Esophagus muscularis mucosa (tissue), 4 donors: Measurements from ENCODE around the gene RPRD1A.

Experiments
- EP300 ChIP-seq: sonication (generic); formaldehyde crosslinking; IDR thresholded peaks from one replicate; pipeline ENCODE4 v1.6.1; 2017; ENCODE audit warnings: antibody characterized with exemption
- POLR2A ChIP-seq: fragments of 450-650 bp; IDR thresholded peaks from one replicate; pipeline ENCODE4 v1.6.1; 2017; ENCODE audit warnings: antibody characterized with exemption, moderate library complexity, mild to moderate bottlenecking, low read depth
- TF ChIP-seq, protein P1 (sequence below), 3 experiments: fragments of 200-600 bp in 2 of 3; fragments of 450-650 bp in 1 of 3; sonication (generic) in 2 of 3; IDR thresholded peaks; one replicate each; pipeline ENCODE4 v1.5.1; 2017 to 2019; ENCODE audit warnings: antibody characterized with exemption in 3 of 3, mild to moderate bottlenecking in 2 of 3, moderate library complexity in 1 of 3

DNA sequence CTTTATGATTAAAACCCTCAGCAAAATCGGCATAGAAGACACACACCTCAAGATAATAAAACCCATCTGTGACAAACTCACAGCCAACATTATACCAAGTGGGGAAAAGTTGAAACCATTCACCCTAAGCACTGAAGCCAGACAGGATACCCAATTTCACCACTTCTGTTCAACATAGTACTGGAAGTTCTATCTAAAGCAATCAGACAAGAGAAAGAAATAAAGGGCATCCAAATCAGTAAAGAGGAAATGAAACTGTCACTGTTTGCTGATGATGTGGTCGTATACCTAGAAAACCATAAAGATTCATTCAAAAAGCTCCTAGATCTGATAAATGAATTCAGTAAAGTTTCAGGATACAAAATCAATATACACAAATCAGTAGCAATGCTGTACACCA lies 16.4 kb upstream of the RPRD1A start:
- TF ChIP-seq, protein P1, sequence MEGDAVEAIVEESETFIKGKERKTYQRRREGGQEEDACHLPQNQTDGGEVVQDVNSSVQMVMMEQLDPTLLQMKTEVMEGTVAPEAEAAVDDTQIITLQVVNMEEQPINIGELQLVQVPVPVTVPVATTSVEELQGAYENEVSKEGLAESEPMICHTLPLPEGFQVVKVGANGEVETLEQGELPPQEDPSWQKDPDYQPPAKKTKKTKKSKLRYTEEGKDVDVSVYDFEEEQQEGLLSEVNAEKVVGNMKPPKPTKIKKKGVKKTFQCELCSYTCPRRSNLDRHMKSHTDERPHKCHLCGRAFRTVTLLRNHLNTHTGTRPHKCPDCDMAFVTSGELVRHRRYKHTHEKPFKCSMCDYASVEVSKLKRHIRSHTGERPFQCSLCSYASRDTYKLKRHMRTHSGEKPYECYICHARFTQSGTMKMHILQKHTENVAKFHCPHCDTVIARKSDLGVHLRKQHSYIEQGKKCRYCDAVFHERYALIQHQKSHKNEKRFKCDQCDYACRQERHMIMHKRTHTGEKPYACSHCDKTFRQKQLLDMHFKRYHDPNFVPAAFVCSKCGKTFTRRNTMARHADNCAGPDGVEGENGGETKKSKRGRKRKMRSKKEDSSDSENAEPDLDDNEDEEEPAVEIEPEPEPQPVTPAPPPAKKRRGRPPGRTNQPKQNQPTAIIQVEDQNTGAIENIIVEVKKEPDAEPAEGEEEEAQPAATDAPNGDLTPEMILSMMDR (IDR thresholded peaks at IDR 0.05), result no peak
- TF ChIP-seq POLR2A (no peak), EP300 (no peak)
